GM23338 (cell line): ENCODE results near the gene SULT1B1. TPM values are rescaled to one million over a fixed set of nuclear protein-coding genes. Genes with fewer than 3 reads are reported as not detected.

Experiments
- ATAC-seq: fragments of 200-7000 bp; cut with Tn5 transposase; 3 replicates; pipeline ENCODE4 v1.9.1; 2020
- DNase-seq: peaks from one replicate; pipeline ENCODE4 v3.0.0-alpha.2; 2015; ENCODE audit warnings: low spot score
- H2AFZ ChIP-seq: fragments of 200-600 bp; sonication (generic); 2 replicates; pipeline ENCODE4 v1.8.0; 2016; ENCODE audit warnings: antibody characterized with exemption, mild to moderate bottlenecking, moderate library complexity
- H3F3A ChIP-seq: fragments of 200-600 bp; sonication (generic); replicated peaks from 2 replicates; pipeline ENCODE4 v1.8.0; 2017; ENCODE audit warnings: antibody characterized with exemption, mixed run types, low read depth
- H3K27ac ChIP-seq: fragments of 200-600 bp; sonication (generic); 2 replicates; pipeline ENCODE4 v1.6.1; 2016; ENCODE audit warnings: low read depth
- H3K27me3 ChIP-seq: fragments of 200-600 bp; sonication (generic); 2 replicates; pipeline ENCODE4 v1.8.0; 2016; ENCODE audit warnings: mild to moderate bottlenecking, mixed run types, moderate library complexity; ENCODE audit not compliant: insufficient read depth
- H3K36me3 ChIP-seq: fragments of 200-600 bp; sonication (generic); 2 replicates; pipeline ENCODE4 v1.8.0; 2016; ENCODE audit warnings: mild to moderate bottlenecking; ENCODE audit not compliant: insufficient read depth
- H3K4me1 ChIP-seq: fragments of 200-600 bp; sonication (generic); 2 replicates; pipeline ENCODE4 v1.8.0; 2016; ENCODE audit warnings: mild to moderate bottlenecking, moderate library complexity; ENCODE audit not compliant: insufficient read depth
- H3K4me2 ChIP-seq: fragments of 200-600 bp; sonication (generic); 2 replicates; pipeline ENCODE4 v1.7.1; 2017; ENCODE audit warnings: mixed run types
- H3K4me3 ChIP-seq: fragments of 200-600 bp; sonication (generic); 2 replicates; pipeline ENCODE4 v1.6.1; 2016; ENCODE audit warnings: mixed run types
- H3K79me2 ChIP-seq: fragments of 200-600 bp; sonication (generic); replicated peaks from 2 replicates; pipeline ENCODE4 v1.8.0; 2017; ENCODE audit warnings: mild to moderate bottlenecking; ENCODE audit not compliant: insufficient read depth
- H3K9me2 ChIP-seq: fragments of 200-600 bp; sonication (generic); 2 replicates; pipeline ENCODE4 v1.8.0; 2017; ENCODE audit not compliant: insufficient read depth
- H4K20me1 ChIP-seq: fragments of 200-600 bp; sonication (generic); replicated peaks from 2 replicates; pipeline ENCODE4 v1.8.0; 2017; ENCODE audit warnings: mild to moderate bottlenecking; ENCODE audit not compliant: insufficient read depth
- H3K27ac Mint-ChIP-seq: 2 replicates; pipeline ENCODE4 v1.8.0; 2020; ENCODE audit warnings: inconsistent platforms, mild to moderate bottlenecking, moderate library complexity, mixed read lengths
- H3K27me3 Mint-ChIP-seq: 3 replicates; pipeline ENCODE4 v1.8.0; 2022; ENCODE audit warnings: low read depth, mild to moderate bottlenecking, moderate library complexity, mixed read lengths, inconsistent platforms; ENCODE audit not compliant: insufficient read depth, poor library complexity
- H3K36me3 Mint-ChIP-seq: 3 replicates; pipeline ENCODE4 v1.8.0; 2021; ENCODE audit warnings: low read depth, mild to moderate bottlenecking, inconsistent platforms, moderate library complexity, mixed read lengths
- H3K4me1 Mint-ChIP-seq: 3 replicates; pipeline ENCODE4 v1.8.0; 2020; ENCODE audit warnings: mild to moderate bottlenecking, inconsistent platforms, mixed read lengths
- H3K4me3 Mint-ChIP-seq: 3 replicates; pipeline ENCODE4 v1.8.0; 2021; ENCODE audit warnings: moderate library complexity, mild to moderate bottlenecking, inconsistent platforms, mixed read lengths
- H3K9me3 Mint-ChIP-seq: 3 replicates; pipeline ENCODE4 v1.8.0; 2020; ENCODE audit warnings: moderate library complexity, mild to moderate bottlenecking, inconsistent platforms, mixed read lengths
- CREB1 ChIP-seq: fragments of 250-450 bp; sonication (Bioruptor Pico); IDR thresholded peaks from 2 replicates; pipeline ENCODE4 v1.5.0; 2020; ENCODE audit warnings: low read depth, mild to moderate bottlenecking, moderate library complexity
- CTCF ChIP-seq, 2 experiments: fragments of 200-600 bp in 1 of 2; sonication (generic) in 1 of 2; conservative IDR thresholded peaks; 2 replicates each; pipeline versions ENCODE4 v1.5.1 to v1.6.1; 2016 to 2017; ENCODE audit warnings: antibody characterized with exemption in 2 of 2, low read depth in 2 of 2, mild to moderate bottlenecking in 2 of 2, moderate library complexity in 1 of 2
- EZH2 ChIP-seq: fragments of 200-600 bp; sonication (generic); IDR thresholded peaks from one replicate; pipeline ENCODE4 v1.8.0; 2017; ENCODE audit warnings: antibody characterized with exemption, mild to moderate bottlenecking, low read depth; ENCODE audit not compliant: unreplicated experiment
- EZH2phosphoT487 ChIP-seq: fragments of 200-600 bp; sonication (generic); IDR thresholded peaks from one replicate; pipeline ENCODE4 v1.8.1; 2018; ENCODE audit warnings: antibody characterized with exemption; ENCODE audit not compliant: unreplicated experiment
- JUNB ChIP-seq: IDR thresholded peaks from one replicate; pipeline ENCODE4 v1.6.1; 2016; ENCODE audit warnings: antibody characterized with exemption; ENCODE audit not compliant: unreplicated experiment
- NANOG ChIP-seq: IDR thresholded peaks from 2 replicates; pipeline ENCODE4 v1.6.1; 2016; ENCODE audit warnings: antibody characterized with exemption, borderline replicate concordance
- POLR2AphosphoS5 ChIP-seq: IDR thresholded peaks from 2 replicates; pipeline ENCODE4 v1.6.1; 2016; ENCODE audit warnings: antibody characterized with exemption, low read depth
- REST ChIP-seq: IDR thresholded peaks from one replicate; pipeline ENCODE4 v1.6.1; 2018; ENCODE audit warnings: antibody characterized with exemption; ENCODE audit not compliant: unreplicated experiment
- STAT1 ChIP-seq: IDR thresholded peaks from one replicate; pipeline ENCODE4 v1.6.1; 2016; ENCODE audit warnings: antibody characterized with exemption; ENCODE audit not compliant: unreplicated experiment
- ZNF114 ChIP-seq: fragments of 250-450 bp; sonication (Bioruptor Pico); IDR thresholded peaks from 2 replicates; pipeline ENCODE4 v1.5.0; 2020; ENCODE audit warnings: mild to moderate bottlenecking, moderate library complexity
- ZNF331 ChIP-seq: fragments of 250-450 bp; sonication (Bioruptor Pico); IDR thresholded peaks from 2 replicates; pipeline ENCODE4 v1.5.0; 2020; ENCODE audit warnings: low read depth, mild to moderate bottlenecking, moderate library complexity
- polyA plus RNA-seq: library from polyadenylated mRNA; unstranded; fragments of >200 nt; fragmentation: Nextera tagmentation; extraction: Ambion mirVana; gene quantifications from 2 replicates; pipeline ENCODE4 v1.2.1, GENCODE V29; 2016
- total RNA-seq: library from RNA; depleted of rRNA; stranded (reverse); fragments of >200 nt; shearing (Covaris generic); gene quantifications from 2 replicates; pipeline ENCODE4 v1.2.3, GENCODE V29; 2014
- TF ChIP-seq, protein P1 (sequence below): IDR thresholded peaks from 2 replicates; pipeline ENCODE4 v1.6.1; 2016; ENCODE audit warnings: antibody characterized with exemption
- TF ChIP-seq, protein P2 (sequence below): fragments of 250-450 bp; sonication (Bioruptor Pico); IDR thresholded peaks from 2 replicates; pipeline ENCODE4 v1.5.0; 2020; ENCODE audit warnings: mild to moderate bottlenecking, moderate library complexity

The SULT1B1 gene
- total and polyA plus RNA-seq, 2 experiments from 2014 or later: not detected

- H3K27me3 Mint-ChIP-seq: peaks cover 1% of the 10 kb centered on the region
- H3K4me3 ChIP-seq: no peak overlapping the region
These were observed 33.0 kb downstream of the SULT1B1 start for GRCh38 chr4:69727426-69727825.

More at GRCh38 chr4:69727426-69727825, 33.0 kb downstream of the SULT1B1 start:
- Histone ChIP-seq H3K4me2 (no peak overlapping the region), H3F3A (no peaks in the 10 kb centered on the region), H2AFZ (no peak overlapping the region), H4K20me1 (no peaks in the 10 kb centered on the region), H3K9me2 (no peaks in the 10 kb centered on the region), H3K36me3 (no peaks in the 10 kb centered on the region), H3K27ac (no peak overlapping the region), H3K79me2 (no peaks in the 10 kb centered on the region), H3K27me3 (no peaks in the 10 kb centered on the region), H3K4me1 (no peaks in the 10 kb centered on the region; the same call in 1 of the 2 replicates)
- Mint-ChIP-seq H3K27ac (no peak overlapping the region), H3K36me3 (no peaks in the 10 kb centered on the region; the same call in 2 of the 3 replicates), H3K9me3 (peaks cover 4% of the 10 kb centered on the region; the same call in 1 of the 3 replicates), H3K4me1 (peaks cover 5% of the 10 kb centered on the region; the same call in 2 of the 3 replicates), H3K4me3 (no peak overlapping the region)
- TF ChIP-seq REST (no peak), CTCF (conservative IDR thresholded peaks at IDR 0.05; ENCODE audit: low read depth in 2 of 2) (no peak), ZNF331 (CRISPR knock-in tag) (no peak), STAT1 (no peak), POLR2AphosphoS5 (no peak), JUNB (no peak), NANOG (no peak), EZH2phosphoT487 (no peak), CREB1 (CRISPR knock-in tag) (no peak), ZNF114 (CRISPR knock-in tag) (no peak), EZH2 (no peak)
- TF ChIP-seq, protein P1, sequence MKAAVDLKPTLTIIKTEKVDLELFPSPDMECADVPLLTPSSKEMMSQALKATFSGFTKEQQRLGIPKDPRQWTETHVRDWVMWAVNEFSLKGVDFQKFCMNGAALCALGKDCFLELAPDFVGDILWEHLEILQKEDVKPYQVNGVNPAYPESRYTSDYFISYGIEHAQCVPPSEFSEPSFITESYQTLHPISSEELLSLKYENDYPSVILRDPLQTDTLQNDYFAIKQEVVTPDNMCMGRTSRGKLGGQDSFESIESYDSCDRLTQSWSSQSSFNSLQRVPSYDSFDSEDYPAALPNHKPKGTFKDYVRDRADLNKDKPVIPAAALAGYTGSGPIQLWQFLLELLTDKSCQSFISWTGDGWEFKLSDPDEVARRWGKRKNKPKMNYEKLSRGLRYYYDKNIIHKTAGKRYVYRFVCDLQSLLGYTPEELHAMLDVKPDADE: no peak
- TF ChIP-seq, protein P2, sequence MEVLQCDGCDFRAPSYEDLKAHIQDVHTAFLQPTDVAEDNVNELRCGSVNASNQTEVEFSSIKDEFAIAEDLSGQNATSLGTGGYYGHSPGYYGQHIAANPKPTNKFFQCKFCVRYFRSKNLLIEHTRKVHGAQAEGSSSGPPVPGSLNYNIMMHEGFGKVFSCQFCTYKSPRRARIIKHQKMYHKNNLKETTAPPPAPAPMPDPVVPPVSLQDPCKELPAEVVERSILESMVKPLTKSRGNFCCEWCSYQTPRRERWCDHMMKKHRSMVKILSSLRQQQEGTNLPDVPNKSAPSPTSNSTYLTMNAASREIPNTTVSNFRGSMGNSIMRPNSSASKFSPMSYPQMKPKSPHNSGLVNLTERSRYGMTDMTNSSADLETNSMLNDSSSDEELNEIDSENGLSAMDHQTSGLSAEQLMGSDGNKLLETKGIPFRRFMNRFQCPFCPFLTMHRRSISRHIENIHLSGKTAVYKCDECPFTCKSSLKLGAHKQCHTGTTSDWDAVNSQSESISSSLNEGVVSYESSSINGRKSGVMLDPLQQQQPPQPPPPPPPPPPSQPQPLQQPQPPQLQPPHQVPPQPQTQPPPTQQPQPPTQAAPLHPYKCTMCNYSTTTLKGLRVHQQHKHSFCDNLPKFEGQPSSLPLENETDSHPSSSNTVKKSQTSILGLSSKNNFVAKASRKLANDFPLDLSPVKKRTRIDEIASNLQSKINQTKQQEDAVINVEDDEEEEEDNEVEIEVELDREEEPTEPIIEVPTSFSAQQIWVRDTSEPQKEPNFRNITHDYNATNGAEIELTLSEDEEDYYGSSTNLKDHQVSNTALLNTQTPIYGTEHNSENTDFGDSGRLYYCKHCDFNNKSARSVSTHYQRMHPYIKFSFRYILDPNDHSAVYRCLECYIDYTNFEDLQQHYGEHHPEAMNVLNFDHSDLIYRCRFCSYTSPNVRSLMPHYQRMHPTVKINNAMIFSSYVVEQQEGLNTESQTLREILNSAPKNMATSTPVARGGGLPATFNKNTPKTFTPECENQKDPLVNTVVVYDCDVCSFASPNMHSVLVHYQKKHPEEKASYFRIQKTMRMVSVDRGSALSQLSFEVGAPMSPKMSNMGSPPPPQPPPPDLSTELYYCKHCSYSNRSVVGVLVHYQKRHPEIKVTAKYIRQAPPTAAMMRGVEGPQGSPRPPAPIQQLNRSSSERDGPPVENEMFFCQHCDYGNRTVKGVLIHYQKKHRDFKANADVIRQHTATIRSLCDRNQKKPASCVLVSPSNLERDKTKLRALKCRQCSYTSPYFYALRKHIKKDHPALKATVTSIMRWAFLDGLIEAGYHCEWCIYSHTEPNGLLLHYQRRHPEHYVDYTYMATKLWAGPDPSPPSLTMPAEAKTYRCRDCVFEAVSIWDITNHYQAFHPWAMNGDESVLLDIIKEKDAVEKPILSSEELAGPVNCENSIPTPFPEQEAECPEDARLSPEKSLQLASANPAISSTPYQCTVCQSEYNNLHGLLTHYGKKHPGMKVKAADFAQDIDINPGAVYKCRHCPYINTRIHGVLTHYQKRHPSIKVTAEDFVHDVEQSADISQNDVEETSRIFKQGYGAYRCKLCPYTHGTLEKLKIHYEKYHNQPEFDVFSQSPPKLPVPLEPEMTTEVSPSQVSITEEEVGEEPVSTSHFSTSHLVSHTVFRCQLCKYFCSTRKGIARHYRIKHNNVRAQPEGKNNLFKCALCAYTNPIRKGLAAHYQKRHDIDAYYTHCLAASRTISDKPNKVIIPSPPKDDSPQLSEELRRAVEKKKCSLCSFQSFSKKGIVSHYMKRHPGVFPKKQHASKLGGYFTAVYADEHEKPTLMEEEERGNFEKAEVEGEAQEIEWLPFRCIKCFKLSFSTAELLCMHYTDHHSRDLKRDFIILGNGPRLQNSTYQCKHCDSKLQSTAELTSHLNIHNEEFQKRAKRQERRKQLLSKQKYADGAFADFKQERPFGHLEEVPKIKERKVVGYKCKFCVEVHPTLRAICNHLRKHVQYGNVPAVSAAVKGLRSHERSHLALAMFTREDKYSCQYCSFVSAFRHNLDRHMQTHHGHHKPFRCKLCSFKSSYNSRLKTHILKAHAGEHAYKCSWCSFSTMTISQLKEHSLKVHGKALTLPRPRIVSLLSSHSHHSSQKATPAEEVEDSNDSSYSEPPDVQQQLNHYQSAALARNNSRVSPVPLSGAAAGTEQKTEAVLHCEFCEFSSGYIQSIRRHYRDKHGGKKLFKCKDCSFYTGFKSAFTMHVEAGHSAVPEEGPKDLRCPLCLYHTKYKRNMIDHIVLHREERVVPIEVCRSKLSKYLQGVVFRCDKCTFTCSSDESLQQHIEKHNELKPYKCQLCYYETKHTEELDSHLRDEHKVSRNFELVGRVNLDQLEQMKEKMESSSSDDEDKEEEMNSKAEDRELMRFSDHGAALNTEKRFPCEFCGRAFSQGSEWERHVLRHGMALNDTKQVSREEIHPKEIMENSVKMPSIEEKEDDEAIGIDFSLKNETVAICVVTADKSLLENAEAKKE (CRISPR knock-in tag): no peak
- DNase-seq (no peak), ATAC-seq (no peak)
